Thoracic aorta (tissue), 2 donors: ENCODE data around the gene SUN2. TPM values are rescaled to one million over a fixed set of nuclear protein-coding genes. Genes with fewer than 3 reads are reported as not detected.
A peak's percentile ranks its signal among the peaks of the same experiment; 100 is the strongest.

Experiments used
- ATAC-seq: fragments of 150-250 bp; one replicate; pipeline ENCODE4 v1.8.0; 2017; ENCODE audit warnings: low read depth; ENCODE audit not compliant: insufficient number of reproducible peaks, low FRiP score
- DNase-seq: peaks from one replicate; pipeline ENCODE4 v3.0.0-alpha.2; 2020; ENCODE audit warnings: low spot score
- H3K27ac ChIP-seq, 2 donors: fragments of 200-600 bp; sonication (generic); 1 replicate in 1 of 2; 2 replicates in 1 of 2; pipeline ENCODE4 v1.5.1; 2016; ENCODE audit warnings: mild to moderate bottlenecking in 2 of 2, moderate library complexity in 2 of 2
- H3K27me3 ChIP-seq: fragments of 200-600 bp; sonication (generic); replicated peaks from 2 replicates; pipeline ENCODE4 v1.6.0; 2016; ENCODE audit warnings: mild to moderate bottlenecking; ENCODE audit not compliant: insufficient read depth
- H3K36me3 ChIP-seq: fragments of 200-600 bp; sonication (generic); one replicate; pipeline ENCODE4 v1.5.1; 2016
- H3K4me1 ChIP-seq, 2 donors: fragments of 200-600 bp; sonication (generic); 1 replicate in 1 of 2; 2 replicates in 1 of 2; pipeline versions ENCODE4 v1.5.1 to v1.6.0; 2016; ENCODE audit warnings: low read depth in 2 of 2, mild to moderate bottlenecking in 1 of 2; ENCODE audit not compliant: control insufficient read depth in 1 of 2
- H3K4me3 ChIP-seq: fragments of 200-600 bp; sonication (generic); 2 replicates; pipeline ENCODE4 v1.5.1; 2016; ENCODE audit warnings: mild to moderate bottlenecking
- H3K9me3 ChIP-seq: fragments of 200-600 bp; sonication (generic); 2 replicates; pipeline ENCODE4 v1.5.1; 2016
- CTCF ChIP-seq: fragments of 200-600 bp; sonication (generic); IDR thresholded peaks from one replicate; pipeline ENCODE4 v1.5.1; 2019; ENCODE audit warnings: antibody characterized with exemption
- total RNA-seq, 2 donors: library from RNA; depleted of rRNA; stranded (reverse); fragments of >200 nt; gene quantifications; one replicate each; pipeline versions ENCODE4 v1.1.0 to v1.2.3, GENCODE V29; 2016

Gene SUN2
- total RNA-seq, 2 donors from 2014 or later, result 1,125 to 1,215 TPM

- TF ChIP-seq CTCF, result no peak
- ATAC-seq (no peak), DNase-seq (no peak)
Measured at GRCh38 chr22:38796262-38796957, 40.6 kb upstream of the SUN2 start.

GRCh38 chr22:38795569-38795968, 39.8 kb upstream of the SUN2 start:
- Histone ChIP-seq H3K9me3 (peaks cover 3% of the 10 kb centered on the region), H3K27me3 (no peaks in the 10 kb centered on the region), H3K4me1 (peaks cover 13 to 14% of the 10 kb centered on the region in 2 donors), H3K36me3 (peaks cover 3% of the 10 kb centered on the region), H3K27ac (no peak overlapping the region), H3K4me3 (no peak overlapping the region)
- DNase-seq (no peak), ATAC-seq (no peak)
- no peak for TF ChIP-seq CTCF

More at GRCh38 chr22:38796262-38796957, 40.6 kb upstream of the SUN2 start:
- no peaks in the 10 kb centered on the region for H3K27me3 ChIP-seq
- H3K36me3 ChIP-seq, result no peaks in the 10 kb centered on the region
- peaks cover 3% of the 10 kb centered on the region for H3K9me3 ChIP-seq
- peaks cover 13 to 14% of the 10 kb centered on the region in 2 donors for H3K4me1 ChIP-seq
- no peak overlapping the region for H3K27ac ChIP-seq
- H3K4me3 ChIP-seq, result no peak overlapping the region

GRCh38 chr22:38793721-38794466, 38.1 kb upstream of the SUN2 start, which contains the start of gene DNAL4:
DNAL4 (minus strand) TSS chr22:38794143; CDS start chr22:38782731, 11,412 bp downstream.
- DNase-seq, result peak; percentile 98
- no peaks in the 10 kb centered on the region for H3K27me3 ChIP-seq
- H3K36me3 ChIP-seq, result peaks cover 6% of the 10 kb centered on the region
- peak; percentile 97 for ATAC-seq
- peaks cover 16 to 19% of the 10 kb centered on the region in 2 donors for H3K4me1 ChIP-seq
- no peak for TF ChIP-seq CTCF
- H3K27ac ChIP-seq, result peak within 1 kb of the TSS; percentile 70 to 74
- no peaks in the 10 kb centered on the region for H3K9me3 ChIP-seq
- H3K4me3 ChIP-seq, result peak within 1 kb of the TSS; percentile 75

GRCh38 chr22:38793317-38793716, 37.5 kb upstream of the SUN2 start:
- H3K27ac ChIP-seq, result peak overlapping the region; percentile 70 to 74
- peak overlapping the region; percentile 75 for H3K4me3 ChIP-seq
- no peak for TF ChIP-seq CTCF
- DNase-seq (no peak), ATAC-seq (no peak)
- H3K4me1 ChIP-seq, result peaks cover 19 to 25% of the 10 kb centered on the region in 2 donors
- H3K27me3 ChIP-seq, result no peaks in the 10 kb centered on the region
- H3K9me3 ChIP-seq, result no peaks in the 10 kb centered on the region
- H3K36me3 ChIP-seq, result peaks cover 6% of the 10 kb centered on the region

- Histone ChIP-seq H3K36me3 (peaks cover 6% of the 10 kb centered on the region), H3K4me1 (peaks cover 22 to 30% of the 10 kb centered on the region in 2 donors), H3K27ac (peak overlapping the region in 1 of 2 donors; percentile 70), H3K9me3 (no peaks in the 10 kb centered on the region), H3K4me3 (peak overlapping the region; percentile 75), H3K27me3 (no peaks in the 10 kb centered on the region)
- no peak for DNase-seq
- no peak for TF ChIP-seq CTCF
- ATAC-seq, result no peak
Measured at GRCh38 chr22:38792833-38793232, 37.0 kb upstream of the SUN2 start.
